Neural progenitor cell (in vitro differentiated cells): Measurements from ENCODE around the gene HEATR5B.

Source experiments
- CTCF ChIP-seq: fragments of 200-600 bp; sonication (generic); IDR thresholded peaks from 2 replicates; pipeline ENCODE4 v1.5.1; 2017; ENCODE audit warnings: antibody characterized with exemption, mild to moderate bottlenecking
- EZH2 ChIP-seq: fragments of 200-600 bp; sonication (generic); IDR thresholded peaks from 2 replicates; pipeline ENCODE4 v1.6.1; 2017; ENCODE audit warnings: antibody characterized with exemption, mild to moderate bottlenecking, moderate library complexity
- EZH2phosphoT487 ChIP-seq: fragments of 200-600 bp; sonication (generic); IDR thresholded peaks from 2 replicates; pipeline ENCODE4 v1.6.1; 2017; ENCODE audit warnings: antibody characterized with exemption

DNA sequence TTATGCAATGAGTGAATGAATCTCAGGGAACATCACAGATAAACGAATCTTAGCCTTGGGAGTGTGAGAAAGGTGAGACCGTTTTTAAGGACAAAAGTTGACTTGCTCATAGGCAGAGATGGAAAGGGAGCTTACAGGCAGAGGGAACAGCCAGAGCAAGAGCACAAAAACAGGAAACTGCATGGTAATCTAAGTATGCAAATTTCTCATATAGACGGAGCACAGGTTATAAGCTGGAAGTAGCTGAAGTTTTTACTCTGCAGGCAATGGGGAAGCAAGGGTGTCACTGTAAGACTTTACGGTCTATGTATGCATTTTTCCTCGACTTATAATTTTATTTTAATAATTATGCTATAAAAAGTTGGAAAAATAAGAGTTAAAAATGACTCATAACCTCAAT lies 73.0 kb downstream of the HEATR5B start:
- TF ChIP-seq CTCF (no peak), EZH2 (no peak), EZH2phosphoT487 (no peak)
